ENCODE data around the gene CYBA.

The CYBA gene

DNA sequence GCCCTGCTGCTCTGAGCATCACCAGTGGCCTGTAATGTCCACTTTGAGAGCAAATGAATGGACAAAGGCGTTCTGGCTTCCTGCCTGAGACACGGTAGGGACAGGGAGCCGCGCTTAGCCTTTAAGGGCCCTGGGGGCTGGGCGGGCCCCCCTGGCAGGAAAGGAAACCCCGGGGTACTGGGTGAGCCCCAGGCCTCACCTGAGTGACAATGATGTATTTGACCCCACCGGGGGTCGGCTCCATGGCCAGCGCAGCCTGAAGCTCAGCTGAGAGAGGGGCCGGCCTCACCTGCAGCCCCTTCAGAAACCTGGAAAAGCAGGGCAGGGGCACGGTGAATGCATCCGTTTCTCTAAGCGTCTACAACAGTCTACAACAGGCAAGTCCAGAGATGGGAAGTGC lies 2.2 kb upstream of the CYBA start:
- Histone ChIP-seq H3K27me3 (ENCODE audit: insufficient read depth, poor library complexity, severe bottlenecking) (no peaks in the 10 kb centered on the region), H3K4me3 (replicated peaks; ENCODE audit: insufficient read depth, low read length) (no peak overlapping the region), H3K27ac (replicated peaks) (no peak overlapping the region)
- DNase-seq (ENCODE audit: low read depth in 1 of 2, low spot score in 1 of 2) = no peak
- TF ChIP-seq POLR2AphosphoS5 (IDR thresholded peaks at IDR 0.05; ENCODE audit: low read depth) = no peak

DNA sequence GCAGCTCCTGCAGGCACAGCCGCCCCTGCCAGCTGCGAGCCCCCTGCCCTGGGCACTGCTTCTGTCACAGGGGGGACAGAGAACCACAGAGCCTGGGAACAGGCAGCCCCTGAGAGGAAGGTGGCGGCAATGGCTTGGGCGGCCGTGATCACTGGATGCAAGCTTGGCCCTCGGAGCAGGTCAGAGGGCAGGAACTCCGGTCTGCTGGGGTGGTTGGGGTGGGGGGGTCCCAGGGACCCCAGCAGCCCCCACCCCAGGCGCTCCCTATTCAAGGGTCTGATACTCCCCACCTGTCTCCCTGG lies 1.9 kb upstream of the CYBA start:
- Histone ChIP-seq H3K27me3 (ENCODE audit: insufficient read depth, poor library complexity, severe bottlenecking) (no peaks in the 10 kb centered on the region), H3K27ac (replicated peaks) (no peak overlapping the region), H3K4me3 (replicated peaks; ENCODE audit: insufficient read depth, low read length) (no peak overlapping the region)
- no peak for DNase-seq (ENCODE audit: low read depth in 1 of 2, low spot score in 1 of 2)
- no peak for TF ChIP-seq GABPA (IDR thresholded peaks at IDR 0.05; ENCODE audit: low read depth)
- TF ChIP-seq POLR2AphosphoS5 (IDR thresholded peaks at IDR 0.05; ENCODE audit: low read depth) = no peak
- TF ChIP-seq, protein P1, sequence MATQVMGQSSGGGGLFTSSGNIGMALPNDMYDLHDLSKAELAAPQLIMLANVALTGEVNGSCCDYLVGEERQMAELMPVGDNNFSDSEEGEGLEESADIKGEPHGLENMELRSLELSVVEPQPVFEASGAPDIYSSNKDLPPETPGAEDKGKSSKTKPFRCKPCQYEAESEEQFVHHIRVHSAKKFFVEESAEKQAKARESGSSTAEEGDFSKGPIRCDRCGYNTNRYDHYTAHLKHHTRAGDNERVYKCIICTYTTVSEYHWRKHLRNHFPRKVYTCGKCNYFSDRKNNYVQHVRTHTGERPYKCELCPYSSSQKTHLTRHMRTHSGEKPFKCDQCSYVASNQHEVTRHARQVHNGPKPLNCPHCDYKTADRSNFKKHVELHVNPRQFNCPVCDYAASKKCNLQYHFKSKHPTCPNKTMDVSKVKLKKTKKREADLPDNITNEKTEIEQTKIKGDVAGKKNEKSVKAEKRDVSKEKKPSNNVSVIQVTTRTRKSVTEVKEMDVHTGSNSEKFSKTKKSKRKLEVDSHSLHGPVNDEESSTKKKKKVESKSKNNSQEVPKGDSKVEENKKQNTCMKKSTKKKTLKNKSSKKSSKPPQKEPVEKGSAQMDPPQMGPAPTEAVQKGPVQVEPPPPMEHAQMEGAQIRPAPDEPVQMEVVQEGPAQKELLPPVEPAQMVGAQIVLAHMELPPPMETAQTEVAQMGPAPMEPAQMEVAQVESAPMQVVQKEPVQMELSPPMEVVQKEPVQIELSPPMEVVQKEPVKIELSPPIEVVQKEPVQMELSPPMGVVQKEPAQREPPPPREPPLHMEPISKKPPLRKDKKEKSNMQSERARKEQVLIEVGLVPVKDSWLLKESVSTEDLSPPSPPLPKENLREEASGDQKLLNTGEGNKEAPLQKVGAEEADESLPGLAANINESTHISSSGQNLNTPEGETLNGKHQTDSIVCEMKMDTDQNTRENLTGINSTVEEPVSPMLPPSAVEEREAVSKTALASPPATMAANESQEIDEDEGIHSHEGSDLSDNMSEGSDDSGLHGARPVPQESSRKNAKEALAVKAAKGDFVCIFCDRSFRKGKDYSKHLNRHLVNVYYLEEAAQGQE (IDR thresholded peaks at IDR 0.05; ENCODE audit: insufficient replicate concordance, low read depth) = no peak
- TF ChIP-seq SPI1 (IDR thresholded peaks at IDR 0.05; ENCODE audit: borderline replicate concordance, low read depth) = no peak
- TF ChIP-seq, protein P2, sequence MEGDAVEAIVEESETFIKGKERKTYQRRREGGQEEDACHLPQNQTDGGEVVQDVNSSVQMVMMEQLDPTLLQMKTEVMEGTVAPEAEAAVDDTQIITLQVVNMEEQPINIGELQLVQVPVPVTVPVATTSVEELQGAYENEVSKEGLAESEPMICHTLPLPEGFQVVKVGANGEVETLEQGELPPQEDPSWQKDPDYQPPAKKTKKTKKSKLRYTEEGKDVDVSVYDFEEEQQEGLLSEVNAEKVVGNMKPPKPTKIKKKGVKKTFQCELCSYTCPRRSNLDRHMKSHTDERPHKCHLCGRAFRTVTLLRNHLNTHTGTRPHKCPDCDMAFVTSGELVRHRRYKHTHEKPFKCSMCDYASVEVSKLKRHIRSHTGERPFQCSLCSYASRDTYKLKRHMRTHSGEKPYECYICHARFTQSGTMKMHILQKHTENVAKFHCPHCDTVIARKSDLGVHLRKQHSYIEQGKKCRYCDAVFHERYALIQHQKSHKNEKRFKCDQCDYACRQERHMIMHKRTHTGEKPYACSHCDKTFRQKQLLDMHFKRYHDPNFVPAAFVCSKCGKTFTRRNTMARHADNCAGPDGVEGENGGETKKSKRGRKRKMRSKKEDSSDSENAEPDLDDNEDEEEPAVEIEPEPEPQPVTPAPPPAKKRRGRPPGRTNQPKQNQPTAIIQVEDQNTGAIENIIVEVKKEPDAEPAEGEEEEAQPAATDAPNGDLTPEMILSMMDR (IDR thresholded peaks at IDR 0.05; ENCODE audit: insufficient read depth, low read length) = no peak

DNA sequence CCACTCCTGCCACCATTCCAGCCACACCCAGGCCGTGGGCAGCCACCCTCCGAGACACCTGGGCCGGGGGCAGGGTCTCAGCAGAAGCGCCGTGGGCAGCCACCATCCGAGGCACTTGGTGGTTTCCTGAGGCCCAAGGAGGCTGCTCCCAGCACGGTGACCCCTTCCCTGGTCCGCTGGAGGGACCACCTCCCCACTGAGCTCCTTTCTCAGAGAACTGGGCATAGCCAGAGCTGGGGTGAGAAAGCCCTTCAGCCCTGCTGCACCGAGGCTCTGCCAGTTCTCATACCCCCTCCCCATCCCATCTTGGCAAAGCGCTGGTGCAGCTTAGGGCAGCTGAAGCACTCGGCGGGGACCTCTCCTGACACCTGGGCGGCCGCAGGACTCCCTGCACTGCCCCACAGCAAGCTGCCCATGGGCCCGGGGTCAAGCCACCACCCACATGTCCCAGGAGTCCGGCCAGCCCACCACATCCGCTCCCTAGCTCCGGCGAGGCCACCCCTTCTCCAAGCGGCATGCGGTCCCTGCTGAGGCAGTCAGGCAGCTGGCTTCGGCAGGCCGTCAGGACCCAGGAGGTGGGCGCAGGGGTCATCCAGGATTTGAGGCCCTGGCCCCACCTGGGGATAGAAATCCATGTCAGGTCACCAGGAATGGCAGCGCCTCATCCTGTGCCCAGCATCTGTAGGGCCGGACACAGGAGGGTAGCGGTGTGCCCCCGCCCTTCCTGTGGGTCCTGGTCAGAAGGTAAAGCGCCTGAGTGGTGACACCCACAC lies 1.3 kb upstream of the CYBA start:
- no peak for DNase-seq (ENCODE audit: low read depth in 1 of 2, low spot score in 1 of 2)
- Histone ChIP-seq H3K4me3 (replicated peaks; ENCODE audit: insufficient read depth, low read length) (no peak overlapping the region), H3K27ac (replicated peaks) (no peak overlapping the region), H3K27me3 (ENCODE audit: insufficient read depth, poor library complexity, severe bottlenecking) (no peaks in the 10 kb centered on the region)
- TF ChIP-seq POLR2AphosphoS5 (IDR thresholded peaks at IDR 0.05; ENCODE audit: low read depth) = no peak
- TF ChIP-seq SPI1 (IDR thresholded peaks at IDR 0.05; ENCODE audit: borderline replicate concordance, low read depth) = no peak
- no peak for TF ChIP-seq GABPA (IDR thresholded peaks at IDR 0.05; ENCODE audit: low read depth)

DNA sequence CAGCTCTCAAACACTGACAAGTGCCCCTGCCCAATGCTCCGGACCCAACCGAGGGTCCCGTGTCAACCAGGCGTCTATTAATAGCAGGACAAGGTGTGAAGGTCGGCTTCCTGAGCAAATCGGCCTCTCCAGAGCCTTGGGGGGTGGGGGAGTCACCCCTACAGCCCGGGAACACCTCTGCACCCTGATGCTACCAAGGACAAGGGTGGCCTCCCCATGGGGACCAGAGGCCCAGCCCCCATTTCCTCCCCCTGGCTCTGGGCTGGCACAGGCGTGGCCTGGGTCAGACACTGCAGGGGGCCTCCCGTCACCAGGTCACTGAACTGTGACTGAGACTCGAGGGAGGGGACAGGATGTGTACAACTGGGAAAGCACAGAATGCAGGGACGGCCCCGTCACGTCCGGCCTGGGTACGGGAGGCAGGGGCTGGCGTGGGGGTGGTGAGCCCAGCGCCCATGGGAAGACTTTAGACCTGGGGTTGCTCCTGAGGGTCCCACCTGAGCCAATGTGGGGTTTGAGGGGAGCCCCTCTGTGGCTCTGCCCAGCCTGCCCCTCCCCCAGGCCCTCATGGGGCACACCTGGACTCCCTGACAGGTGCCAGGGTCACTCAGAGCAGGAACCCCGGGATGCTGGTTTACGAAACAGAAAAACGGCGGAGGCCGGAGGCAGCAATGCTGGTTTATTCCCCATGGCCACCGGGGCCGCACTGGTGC lies 579 bp upstream of the CYBA start:
- H3K27me3 ChIP-seq (ENCODE audit: insufficient read depth, poor library complexity, severe bottlenecking) = no peaks in the 10 kb centered on the region
- no peak overlapping the region; the same call in 1 of the 2 replicates for H3K27ac ChIP-seq (replicated peaks)
- H3K4me3 ChIP-seq (replicated peaks; ENCODE audit: insufficient read depth, low read length) = no peak overlapping the region; the same call in 1 of the 2 replicates
- TF ChIP-seq, protein P2 (IDR thresholded peaks at IDR 0.05; ENCODE audit: insufficient read depth, low read length) = no peak
- TF ChIP-seq POLR2AphosphoS5 (IDR thresholded peaks at IDR 0.05; ENCODE audit: low read depth) = no peak
- TF ChIP-seq GABPA (IDR thresholded peaks at IDR 0.05; ENCODE audit: low read depth) = no peak
- no peak for TF ChIP-seq SPI1 (IDR thresholded peaks at IDR 0.05; ENCODE audit: borderline replicate concordance, low read depth)
- TF ChIP-seq, protein P1 (IDR thresholded peaks at IDR 0.05; ENCODE audit: insufficient replicate concordance, low read depth) = no peak
- DNase-seq (ENCODE audit: low read depth in 1 of 2, low spot score in 1 of 2) = no peak

Data from HL-60 (cell line).